Measurements from ENCODE around the gene CEBPB.
"Not testable (repeated sequence)": the region's sequence is repeated elsewhere in the genome, so short reads cannot be mapped to it uniquely, and the experiment has no call there.

Gene CEBPB

DNA sequence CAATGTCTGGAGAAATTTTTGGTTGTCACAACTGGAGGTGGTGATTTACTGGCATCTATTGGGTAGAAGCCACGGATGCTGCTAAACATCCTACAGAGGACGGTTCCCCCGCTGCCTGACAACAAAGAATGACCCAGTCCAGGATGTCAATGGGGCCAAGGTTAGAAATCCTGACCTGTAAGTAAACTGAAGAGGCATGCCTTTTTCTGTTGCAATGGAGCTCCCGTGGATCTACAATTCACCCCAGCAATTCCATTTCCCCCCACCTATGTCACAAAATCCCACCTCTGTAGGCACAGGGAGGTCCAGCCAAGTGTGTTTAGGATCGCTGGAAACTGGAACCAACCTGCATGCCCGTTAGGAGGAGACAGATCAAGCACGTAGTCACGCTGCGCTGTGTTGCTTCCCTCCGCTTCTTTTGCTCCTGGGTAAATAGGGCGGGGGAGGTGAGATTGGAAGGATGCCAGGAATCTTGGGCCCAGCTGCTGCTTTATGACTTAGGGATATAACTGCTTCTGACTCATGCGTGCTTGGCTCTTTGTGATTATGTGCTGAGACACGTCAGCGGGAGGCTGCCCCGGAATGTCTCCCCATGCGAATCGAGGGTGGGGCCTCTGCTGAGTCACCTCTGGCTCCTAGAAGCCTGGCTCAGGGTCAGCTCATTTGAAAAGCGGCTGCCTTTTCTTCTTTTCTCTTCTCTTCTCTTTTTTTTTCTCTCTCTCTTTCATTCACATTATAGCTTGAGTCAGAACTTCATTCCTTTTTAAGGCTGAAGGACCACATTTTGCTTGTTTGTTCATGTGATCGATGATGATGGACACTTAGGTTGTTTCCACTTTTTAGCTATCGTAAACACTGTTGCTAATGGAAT is 24.7 kb upstream of the CEBPB start:
- Histone ChIP-seq H3K4me3 (peak overlapping the region in 3 of 7 experiments; percentile 13 to 17 (median 15)), H3K27ac (peak overlapping the region in 19 of 21 experiments; percentile 6 to 87 (median 73))

DNA sequence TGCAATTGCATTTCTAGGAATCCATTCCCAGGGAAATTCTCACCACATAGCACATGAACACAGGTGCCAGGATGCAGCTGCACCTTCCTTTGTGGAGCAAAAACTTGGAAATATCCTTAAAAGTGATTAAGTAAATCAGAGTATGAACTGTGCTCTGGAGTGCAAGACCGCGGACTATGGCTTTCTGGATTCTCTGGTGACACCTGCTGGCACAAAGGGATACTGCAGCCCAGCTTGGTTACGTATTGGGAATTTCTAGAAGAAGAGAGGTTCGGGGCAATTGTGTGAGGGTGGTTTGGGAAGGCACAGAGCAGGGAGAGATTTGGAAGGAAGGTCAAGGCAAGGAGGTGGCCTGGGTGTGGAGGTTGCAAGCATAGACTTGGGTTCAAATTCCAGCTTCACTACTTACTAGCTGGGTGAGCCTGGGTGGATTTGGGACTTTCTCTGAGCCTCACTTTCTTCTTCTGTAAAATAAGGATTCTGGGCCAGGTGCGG is 21.3 kb upstream of the CEBPB start:
- Histone ChIP-seq H3K27ac (no peak overlapping the region), H3K4me3 (no peak overlapping the region)

DNA sequence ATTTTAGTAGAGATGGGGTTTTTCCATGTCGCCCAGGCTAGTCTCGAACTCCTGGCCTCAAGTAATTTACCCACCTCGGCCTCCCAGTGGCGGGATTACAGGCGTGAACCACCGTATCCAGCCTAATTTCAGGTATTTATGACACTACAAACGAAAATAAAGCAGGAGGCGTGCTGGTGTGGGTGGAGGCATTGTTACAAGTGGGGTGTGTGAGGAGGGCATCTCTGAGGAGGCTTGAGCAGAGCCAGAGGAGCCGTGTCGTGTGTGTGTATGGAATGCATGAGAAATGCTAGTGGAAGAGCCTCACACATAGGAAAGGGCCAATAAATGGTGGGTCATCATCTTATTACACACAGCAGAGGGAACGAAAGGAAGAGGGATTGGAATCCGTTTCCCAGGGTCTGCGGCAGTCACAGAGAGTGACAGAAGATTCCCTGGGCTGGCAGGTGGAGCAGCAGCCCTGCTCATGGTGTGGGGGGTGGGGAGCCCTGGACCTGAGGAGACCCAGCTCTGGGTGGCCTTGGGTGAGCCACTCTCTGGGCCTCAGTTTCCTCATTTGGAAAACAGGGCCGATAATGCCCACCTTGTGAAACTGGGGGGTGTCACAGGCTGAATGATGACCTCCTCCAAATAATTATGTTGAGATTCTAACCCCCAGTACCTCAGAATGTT is 19.9 kb upstream of the CEBPB start:
- Histone ChIP-seq H3K27ac (no peak overlapping the region), H3K4me3 (no peak overlapping the region)

DNA sequence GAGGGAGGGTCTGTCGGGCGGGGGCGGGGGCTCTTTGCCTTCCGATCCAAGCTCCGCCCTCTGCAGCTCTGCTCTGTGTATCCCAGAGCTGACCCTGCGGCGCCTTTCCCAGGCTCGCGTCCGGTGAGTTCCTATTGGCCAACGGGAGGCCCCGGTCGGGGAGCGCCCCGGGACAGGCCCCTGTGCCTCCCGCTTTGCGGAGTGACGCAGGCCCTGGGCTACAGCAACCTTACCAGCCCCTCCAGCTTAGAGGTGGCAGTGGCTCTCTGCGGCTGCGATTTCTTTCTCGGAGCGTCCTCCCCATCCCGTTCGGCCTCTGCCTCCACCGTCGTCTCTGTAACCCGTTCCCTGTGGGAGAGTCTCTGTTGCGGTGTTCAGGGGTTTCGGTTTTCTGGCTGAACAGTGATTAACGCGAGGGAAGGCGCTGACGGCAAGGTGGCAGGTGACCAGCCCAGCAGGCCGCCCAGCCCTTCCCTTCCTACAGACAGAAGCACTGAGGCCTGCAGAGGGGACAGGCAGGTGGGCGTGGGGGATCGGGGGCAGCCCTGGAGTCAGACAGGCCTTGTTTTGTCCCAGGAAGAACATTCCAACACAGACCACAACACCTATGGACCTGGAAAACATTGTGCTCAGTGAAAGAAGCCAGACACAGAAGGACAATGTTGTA is 18.1 kb upstream of the CEBPB start:
- Histone ChIP-seq H3K4me3 (peak overlapping the region; percentile 10 to 39 (median 20)), H3K27ac (peak overlapping the region in 12 of 21 experiments; percentile 1 to 77 (median 42))

DNA sequence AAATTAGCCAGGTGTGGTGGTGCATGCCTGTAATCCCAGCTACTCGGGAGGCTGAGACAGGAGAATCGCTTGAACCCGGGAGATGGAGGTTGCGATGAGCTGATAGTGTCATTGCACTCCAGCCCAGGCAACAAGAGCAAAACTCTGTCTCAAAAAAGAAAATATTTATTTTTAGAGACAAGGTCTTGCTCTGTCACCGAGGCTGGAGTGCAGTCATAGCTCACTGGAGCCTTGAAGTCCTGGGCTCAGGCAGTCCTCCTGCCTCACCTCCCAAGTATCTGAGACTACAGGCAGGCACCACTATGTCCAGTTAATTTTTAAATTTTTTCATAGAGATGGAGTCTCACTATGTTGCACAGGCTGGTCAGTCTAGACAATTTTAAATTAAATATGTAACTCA is 16.2 kb upstream of the CEBPB start:
- H3K27ac ChIP-seq: no peak overlapping the region
- no peak overlapping the region for H3K4me3 ChIP-seq

DNA sequence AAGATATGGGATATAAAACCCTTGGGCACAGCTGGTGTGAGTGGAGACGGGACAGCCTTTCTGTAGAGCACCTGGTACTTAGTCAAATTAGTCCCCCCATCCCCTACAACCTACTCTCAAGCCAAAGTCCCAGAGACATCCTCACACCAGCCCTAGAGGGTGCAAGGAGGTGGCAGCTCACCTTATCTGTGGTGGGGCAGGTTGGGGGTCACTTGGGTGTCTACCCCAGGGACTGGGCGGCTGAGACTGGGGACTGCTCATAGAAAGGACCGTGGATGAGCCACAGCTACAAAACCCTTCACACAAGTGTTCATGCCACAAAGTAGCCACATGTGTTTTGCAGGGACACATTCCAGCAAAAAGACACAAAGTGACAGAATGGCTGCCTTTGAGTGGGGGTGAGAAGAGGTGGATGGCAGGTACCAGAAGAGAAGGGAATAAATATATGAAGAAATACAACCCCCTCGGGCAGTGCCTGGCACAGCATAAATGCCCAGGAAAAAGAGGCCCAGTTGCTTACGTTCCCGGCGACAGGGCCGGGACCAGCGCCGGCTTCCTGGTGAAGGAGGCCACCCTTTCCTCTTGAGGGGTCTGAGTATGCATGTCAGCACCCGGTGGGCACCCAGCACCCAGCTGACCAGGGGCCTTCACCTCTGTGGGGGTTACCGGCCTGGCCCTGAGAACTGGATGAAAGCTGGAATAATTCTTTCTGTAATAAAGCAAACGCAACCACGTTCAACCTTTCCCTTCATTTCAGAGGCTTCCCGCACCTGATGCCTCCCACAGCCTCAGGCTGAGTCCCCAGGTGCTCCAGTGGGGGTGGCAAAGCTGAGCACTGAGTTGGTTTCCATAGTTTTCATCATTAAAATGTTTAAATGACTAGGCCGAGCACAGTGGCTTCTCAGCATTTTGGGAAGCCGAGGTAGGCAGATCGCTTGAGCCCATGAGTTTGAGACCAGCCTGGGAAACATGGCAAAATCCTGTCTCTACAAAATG is 14.4 kb upstream of the CEBPB start:
- H3K27ac ChIP-seq: no peak overlapping the region
- H3K4me3 ChIP-seq: no peak overlapping the region

DNA sequence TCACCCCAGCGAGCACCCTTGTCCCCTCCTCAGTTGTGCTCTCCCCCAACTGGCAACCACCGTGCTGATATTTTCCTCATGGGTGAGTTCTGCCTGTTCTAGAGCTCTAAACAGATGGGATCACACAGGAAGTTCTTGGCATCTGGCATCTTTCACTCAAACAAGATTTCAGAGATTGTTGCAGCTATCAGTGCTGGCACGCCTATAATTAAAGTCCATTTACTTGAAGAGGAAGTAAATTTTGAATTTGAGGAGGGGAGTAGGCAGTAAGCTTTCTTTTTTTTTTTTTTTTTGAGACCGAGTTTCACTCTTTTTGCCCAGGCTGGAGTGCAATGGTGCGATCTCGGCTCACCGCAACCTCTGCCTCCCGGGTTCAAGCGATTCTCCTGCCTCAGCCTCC is 12.0 kb upstream of the CEBPB start:
- not testable (repeated sequence) for H3K4me3 ChIP-seq, H3K27ac ChIP-seq

DNA sequence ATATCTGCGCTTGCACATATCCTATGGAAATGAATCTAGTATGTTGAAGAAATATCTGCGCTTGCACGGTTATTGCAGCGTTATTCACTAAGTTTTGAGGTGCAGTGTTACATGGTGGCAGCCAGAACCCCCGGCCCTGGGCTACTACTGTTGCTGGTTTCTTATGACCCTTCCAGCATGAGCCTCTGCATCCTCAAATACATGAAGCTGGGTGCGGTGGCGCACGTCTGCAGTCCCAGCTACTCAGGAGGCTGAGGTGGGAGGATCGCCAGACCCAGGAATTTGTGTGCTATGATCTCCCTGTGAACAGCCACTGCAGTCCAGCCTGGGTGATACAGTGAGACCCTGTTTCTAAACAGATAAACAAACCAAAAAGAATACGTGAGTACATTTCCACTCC is 9.3 kb upstream of the CEBPB start:
- no peak overlapping the region for H3K4me3 ChIP-seq
- no peak overlapping the region for H3K27ac ChIP-seq

DNA sequence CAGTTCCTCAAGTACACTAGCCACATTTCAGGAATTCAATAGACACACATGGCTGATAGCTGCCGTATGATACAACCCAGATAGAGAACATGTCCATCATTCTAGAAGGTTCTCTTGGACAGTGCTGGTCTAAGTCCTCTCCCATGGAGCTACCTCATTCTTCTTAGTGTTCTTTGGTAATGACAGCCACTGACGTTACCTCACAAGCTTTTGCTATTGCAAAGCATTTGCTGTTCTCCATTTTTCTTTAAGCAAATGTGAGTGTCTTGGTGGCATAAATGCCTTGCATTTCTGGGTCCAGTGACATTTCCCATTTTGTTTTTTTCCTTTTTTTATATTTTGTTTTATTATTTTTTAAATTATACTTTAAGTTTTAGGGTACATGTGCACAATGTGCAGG is 8.3 kb upstream of the CEBPB start:
- no peak overlapping the region for H3K4me3 ChIP-seq
- no peak overlapping the region for H3K27ac ChIP-seq

DNA sequence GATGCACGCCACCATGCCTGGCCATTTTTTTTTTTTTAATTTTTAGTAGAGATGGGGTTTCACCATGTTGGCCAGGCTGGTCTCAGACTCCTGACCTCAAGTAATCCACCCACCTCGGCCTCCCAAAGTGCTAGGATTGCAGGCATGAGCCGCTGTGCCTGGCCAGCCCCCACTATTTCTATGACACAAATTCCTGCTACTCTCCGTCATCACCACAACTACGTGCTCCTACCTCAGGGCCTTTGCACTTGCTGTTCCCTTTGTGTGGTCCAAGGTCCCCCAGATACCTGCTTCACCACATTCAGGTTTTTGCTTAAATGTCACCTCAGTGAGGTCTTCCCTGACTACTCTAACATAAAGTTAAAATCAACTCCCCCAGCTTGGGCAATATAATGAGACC is 5.2 kb upstream of the CEBPB start:
- H3K27ac ChIP-seq: no peak overlapping the region
- H3K4me3 ChIP-seq: no peak overlapping the region

DNA sequence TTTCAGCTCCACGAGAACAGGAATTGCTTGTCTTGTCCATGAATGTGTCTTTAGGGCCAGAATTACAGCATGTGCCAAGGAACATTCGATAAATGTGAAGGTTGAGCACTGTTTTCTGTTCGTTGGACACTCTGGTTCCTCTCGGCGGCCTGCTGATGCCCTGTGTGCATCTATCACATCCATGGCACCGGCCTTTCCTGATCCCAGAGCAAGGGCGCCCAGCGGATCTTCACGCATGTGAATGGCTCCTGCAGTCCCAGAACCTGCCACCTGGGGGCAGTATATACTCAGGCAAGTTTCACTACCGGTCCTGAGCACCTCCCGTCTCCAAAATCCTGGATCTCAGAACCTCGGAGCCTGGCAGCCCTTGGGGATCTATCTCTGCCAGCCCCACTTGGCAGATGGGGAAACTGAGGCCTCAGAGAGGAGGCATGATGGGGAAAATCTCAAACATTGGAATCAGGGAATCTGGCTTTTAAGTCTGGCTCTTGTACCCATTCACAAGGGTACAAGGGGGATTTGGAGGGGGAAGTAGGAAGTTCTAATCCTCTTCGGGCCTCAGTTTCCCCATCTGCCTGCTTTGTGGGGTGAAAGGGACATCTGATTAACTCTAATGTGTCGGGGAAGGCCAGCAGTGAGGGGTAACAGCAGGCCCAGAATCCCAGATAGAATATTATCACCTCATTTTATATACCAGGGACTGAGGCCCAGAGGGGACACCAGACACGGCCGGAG is 4.3 kb upstream of the CEBPB start:
- Histone ChIP-seq H3K4me3 (no peak overlapping the region), H3K27ac (peak overlapping the region in 5 of 21 experiments; percentile 9 to 74 (median 48))

DNA sequence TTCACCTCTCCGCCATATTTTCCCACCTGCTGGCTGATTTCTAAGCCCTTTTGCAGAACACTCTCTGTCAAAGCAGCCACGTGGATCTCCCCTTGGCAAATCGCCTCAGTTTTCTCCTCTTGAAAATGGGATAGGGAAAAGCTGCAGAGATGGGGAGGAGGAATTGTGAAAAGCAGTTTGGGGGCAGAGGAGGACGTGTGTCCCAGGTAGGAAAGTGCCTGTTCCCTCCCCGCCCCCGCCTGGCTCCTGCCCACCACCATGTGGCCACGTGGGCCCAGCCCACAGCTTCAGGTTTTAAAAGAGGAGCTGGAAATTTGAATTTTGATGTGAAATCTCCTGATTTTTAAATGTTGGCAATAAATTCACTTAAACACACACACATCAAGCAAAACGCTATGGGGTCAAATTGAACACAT is 3.6 kb upstream of the CEBPB start:
- Histone ChIP-seq H3K27ac (peak overlapping the region in 8 of 21 experiments; percentile 2 to 74 (median 30)), H3K4me3 (no peak overlapping the region)

DNA sequence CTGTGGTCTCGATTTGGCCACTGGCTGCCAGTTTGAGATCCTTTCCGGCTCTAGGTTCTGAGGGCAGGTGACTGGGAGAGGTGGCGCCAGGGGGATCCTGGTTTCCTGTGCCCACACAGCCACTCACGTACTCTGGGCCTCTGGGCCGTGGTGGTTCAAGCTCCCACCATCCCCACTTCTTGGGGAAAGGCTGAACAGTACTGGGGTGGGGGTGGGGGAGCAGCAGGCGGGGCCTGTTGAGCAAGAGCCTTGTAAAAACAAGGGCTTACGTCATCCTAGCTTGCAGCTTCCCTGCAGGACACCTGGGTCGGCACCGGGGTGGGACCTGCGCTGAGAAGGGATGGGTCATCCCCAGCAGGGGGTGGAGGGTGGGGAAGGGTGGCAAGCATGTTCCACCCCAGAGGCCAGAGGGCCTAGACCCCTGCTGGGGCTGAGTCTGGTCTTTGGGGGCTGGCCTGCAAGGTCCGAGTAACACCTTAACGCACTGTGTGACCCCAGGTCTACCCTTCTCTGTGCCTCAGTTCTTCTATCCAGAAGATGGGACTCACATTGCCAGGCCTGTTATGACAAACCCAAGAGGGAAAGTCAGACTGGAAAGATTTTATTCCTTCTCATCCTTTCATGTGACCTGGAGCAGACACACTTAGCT is 3.1 kb upstream of the CEBPB start:
- no peak overlapping the region for H3K4me3 ChIP-seq
- H3K27ac ChIP-seq: peak overlapping the region in 8 of 21 experiments; percentile 2 to 74 (median 30)

DNA sequence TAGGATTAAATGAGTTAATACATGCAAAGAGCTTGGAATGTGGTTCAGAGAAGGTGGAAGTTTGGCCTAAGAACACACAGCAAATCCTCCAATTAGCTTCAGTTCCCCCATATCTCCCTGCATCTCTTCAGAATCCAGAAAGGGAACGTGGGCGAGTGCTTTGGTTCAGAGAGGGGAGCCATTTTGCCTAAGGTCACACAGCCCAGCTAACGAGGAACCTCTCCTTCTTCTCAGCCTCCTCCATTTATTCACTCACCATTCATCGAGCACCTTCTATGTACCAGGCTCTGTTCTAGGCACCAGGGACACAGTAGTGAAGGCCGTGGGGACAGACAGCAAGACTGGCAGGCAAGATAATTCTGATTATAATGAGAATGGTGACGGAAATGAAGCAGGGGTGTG is 2.3 kb upstream of the CEBPB start:
- Histone ChIP-seq H3K4me3 (no peak overlapping the region), H3K27ac (peak overlapping the region in 4 of 21 experiments; percentile 13 to 98 (median 54))

DNA sequence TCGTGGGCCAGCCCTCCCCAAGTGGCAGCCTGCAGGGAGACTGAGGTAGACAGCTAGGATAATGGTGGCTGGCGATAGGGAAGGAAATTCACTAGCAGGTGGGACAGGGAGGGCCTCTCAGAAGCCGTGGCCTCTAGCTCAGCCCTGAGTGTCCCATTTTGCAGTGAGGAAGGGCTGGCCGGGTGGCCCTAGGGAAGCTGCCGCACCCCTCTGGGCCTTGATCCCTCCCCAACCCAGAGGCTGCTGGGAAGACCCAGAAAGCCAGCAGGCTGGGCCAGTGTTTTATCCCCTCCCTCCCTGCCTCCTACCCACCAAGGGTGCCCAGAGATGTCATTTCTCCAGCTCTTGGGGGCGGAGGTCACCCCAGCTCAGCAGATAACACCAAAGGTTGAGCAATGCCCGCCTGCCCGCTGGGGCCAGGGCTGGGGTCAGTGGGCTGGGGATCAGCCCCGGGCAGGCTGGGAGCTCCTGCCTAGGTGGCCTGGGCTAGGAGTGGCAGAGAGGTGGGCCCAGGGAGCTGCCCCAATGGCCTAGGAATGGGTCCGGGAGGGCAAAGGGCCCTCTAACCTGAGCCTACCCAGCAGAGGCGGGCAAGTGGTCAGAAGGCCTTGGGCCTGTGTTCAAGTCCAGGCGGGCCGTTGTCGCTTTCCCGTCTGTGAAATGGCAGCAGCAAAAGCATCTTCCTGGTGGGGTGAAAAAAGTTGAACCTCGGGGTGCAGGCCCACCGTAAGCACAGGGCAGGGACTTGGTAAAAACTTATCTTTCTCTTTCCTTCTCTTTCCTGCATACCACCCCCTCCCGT is 1.6 kb upstream of the CEBPB start:
- peak overlapping the region in 14 of 21 experiments; percentile 3 to 98 (median 97) for H3K27ac ChIP-seq

DNA sequence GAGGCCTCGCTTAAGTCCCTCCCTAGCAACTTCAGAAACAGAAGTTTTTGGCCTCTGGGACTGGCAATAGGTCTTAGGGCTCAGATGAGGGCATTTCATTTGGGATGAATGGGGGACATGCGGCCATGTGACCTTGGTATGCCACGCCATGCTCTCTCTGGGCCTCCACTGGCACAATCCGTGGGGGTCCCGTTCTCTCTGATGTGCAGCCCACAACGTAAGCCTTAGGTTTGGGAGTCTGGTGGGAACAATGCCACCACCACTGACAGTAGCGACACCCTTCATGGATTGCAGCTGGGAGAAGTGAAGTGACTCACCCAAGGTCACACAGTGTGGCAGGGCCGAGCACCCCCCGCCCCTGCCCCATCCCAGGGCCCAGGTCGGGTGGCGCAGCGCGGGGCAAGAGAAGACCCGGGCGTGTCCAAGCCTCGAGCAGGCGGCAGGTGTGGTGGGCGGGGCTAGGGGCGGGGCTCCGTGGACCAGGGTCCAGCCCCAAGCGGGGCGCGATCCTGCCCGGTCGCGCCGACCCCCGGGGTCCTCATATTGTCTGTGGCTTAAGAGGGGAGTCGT is 864 bp upstream of the CEBPB start:
- peak overlapping the region in 20 of 21 experiments; percentile 89 to 99 (median 98) for H3K27ac ChIP-seq

More for the DNA sequence above, 1.6 kb upstream of the CEBPB start:
- H3K4me3 ChIP-seq: no peak overlapping the region

More for the DNA sequence above, 864 bp upstream of the CEBPB start:
- H3K4me3 ChIP-seq: peak overlapping the region; percentile 75 to 92 (median 87)

Data from skin epidermis (tissue), 12 donors.